RKO (cell line): Measurements from ENCODE around the gene PER3.

Experiments used
- DNase-seq: peaks from one replicate; pipeline ENCODE4 v3.0.0-alpha.2; 2016; ENCODE audit warnings: low spot score

Gene PER3

DNA sequence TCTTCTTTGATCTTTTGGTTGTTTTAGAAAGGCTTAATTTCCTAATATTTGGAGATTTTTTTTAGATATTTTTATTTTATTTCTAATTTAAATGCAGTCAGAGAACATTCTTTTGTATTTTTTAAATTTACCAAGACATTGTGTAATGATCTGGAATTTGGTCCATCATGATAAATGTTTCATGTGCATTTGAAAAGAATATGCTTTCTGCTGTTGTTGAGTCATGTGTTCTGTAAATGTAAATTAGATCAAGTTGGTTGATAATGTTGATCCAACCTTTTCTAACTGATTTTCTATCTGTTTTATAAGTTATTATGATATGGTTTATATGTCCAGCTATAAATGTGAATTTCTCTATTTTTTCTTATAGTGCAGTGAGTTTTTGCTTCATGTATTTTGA lies 48.9 kb downstream of the PER3 start:
- DNase-seq = no peak

DNA sequence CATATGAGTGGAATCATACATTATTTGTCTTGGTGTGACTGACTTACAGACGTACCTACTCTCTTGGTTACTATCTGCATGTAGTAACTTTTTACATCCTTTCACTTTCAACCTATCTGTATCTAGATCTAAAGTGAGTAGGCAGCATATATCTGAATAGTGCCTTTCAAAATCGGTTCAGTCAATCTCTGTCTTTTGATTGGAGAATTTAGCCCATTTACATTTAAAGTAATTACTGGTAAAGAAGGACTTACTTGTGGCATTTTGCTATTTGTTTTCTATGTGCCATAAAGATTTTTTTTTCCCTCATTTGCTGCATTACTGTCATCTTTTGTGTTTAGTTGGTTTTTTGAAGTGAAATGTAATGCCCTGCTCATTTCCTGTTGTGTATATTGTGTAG lies 54.6 kb downstream of the PER3 start:
- DNase-seq = no peak

- no peak for DNase-seq
These were observed 55.4 kb downstream of the PER3 start for GRCh38 chr1:7839526-7839925.

DNA sequence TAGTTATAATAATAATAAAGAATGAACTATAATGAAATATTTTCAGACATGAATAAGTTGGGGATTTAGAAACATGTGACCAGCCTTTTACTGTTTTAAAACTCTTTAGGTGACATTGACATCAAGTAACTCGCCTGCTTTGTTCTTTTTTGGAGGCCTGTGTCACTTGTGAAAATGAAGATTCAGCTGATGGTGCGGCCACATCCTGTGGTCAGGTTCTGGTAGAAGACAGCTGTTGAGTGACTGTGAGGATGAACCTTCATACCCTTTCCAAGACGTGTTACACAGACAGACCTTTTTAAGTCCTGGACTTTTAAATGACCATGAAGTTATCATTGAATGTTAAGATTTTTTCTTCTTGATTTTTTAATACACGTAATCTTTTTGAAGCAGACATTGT lies 58.4 kb downstream of the PER3 start:
- no peak for DNase-seq

GRCh38 chr1:7845761-7846160 lies 61.7 kb downstream of the PER3 start:
- DNase-seq = no peak

DNA sequence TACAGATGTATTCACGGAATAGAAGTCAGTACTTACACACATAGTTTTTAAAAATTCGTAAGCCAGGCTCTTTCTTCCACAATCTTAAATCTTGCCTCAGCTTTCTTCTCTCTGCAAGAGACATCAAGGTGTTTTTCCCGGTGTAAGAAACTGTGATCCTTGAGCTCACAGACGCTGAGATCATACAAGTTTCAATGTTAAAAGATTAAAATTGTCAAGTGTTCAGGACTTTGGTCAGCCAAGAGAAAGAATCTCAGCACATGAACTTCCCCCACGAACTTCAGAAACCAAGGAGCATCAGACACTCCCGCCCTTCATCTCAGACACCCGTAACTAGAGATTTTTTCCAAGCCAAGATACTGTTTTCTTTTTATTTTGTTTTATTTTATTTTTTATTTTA lies 62.6 kb downstream of the PER3 start:
- DNase-seq = no peak

DNA sequence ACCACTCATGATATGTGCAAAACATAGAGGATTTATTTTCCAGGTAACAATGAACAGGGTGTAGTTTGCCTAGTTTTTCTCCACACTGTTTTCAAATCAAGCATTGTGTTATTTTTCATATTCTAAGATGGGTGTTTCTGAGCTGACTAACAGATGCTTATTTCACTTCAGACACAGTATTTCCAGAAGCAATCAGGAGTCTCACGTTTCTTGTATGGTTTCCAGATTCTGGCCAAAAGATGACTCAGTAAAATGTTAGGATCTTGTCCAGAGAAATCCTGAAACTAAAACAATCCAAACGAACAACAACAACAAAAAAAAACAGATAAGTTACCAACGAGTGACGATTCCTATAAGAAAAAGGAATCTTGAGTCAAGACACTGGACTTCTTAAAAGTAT lies 63.5 kb downstream of the PER3 start:
- DNase-seq = no peak

DNA sequence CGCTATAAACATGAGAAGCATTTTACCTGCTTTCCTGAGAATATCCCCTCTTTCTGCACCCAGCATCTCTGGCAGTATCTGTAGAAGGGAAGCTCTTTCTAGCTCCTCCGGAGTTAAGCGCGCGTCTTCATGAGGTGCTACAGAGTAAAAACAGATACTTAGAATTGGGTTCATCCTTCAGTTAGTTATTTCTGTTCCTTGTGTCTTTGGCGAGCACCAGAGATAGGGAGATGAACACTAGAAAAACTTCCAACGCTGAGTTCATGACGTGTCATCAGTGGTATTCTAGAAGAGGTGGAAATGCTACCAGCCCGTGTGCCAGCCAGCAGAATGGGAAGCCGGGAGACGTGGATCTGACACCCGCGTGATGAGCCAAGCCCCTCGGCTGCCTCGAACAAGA lies 66.7 kb downstream of the PER3 start:
- no peak for DNase-seq

DNA sequence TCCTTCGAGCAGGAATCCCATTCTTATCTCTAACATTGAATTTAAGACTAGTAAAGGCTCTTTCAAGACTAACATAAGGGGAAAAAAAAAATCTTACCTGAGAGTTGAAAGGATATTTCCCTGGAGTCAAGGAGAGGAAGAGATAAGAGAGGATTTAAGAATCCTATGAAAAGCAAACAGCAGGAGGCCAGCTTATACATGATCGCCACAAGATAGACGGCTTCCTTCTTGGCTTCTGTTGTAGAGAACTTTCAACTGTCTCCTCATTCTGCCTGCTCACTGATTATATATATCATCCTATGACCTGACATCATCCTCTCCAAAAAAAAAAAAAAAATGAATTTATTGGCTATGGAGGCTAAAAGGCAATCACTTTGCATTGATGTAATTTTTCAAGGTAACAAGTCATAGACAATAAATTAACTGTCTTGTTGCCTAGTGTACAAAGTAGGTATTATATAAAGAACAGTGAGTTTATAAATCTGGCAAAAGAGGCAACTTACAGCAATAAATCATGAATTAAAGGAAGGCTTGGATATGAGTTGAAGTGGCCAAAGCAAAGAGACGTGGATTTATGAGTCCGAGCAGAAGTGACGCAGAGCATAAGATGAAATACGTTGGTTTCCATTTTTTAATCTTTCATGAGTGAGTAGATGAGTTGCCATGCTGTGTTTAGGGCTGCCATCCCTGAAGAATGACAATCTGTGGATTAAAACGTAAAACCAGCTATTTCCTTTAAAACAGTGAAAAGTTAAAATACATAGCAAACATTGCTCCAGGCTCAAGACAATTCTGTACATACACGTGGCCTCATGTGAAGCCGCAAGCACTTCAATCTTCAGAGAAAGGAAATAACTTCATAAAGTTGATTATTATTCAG lies 69.0 kb downstream of the PER3 start, which contains the start of gene UTS2:
Gene UTS2, minus strand, starts transcription at position 262 of the 880 bp plus-strand sequence. Its CDS starts 62 bp downstream, at position 200.
- no peak for DNase-seq

GRCh38 chr1:7853684-7854026 lies 69.6 kb downstream of the PER3 start:
- no peak for DNase-seq

DNA sequence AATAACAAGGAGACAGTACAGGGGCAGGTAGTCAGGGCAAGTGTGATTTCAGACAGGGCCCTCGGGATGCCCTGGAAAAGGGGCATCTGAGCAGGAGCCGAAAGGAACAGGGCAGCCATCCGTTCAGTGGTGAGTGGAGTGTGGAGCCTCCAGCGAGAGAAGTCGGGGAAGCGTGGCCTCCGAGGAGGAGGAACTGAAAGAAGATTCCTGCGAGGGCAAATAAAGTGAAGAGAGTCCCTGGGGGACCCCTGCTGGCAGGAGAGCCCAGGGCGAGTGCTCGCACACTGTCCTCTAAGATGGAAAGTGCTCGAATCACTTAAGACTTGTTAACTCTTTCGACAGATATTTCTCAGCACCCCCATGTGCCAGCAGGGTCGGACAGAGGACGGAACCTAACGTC lies 72.3 kb downstream of the PER3 start:
- DNase-seq = no peak

GRCh38 chr1:7857000-7857399 lies 72.9 kb downstream of the PER3 start:
- DNase-seq = no peak

- DNase-seq = no peak
These were observed 73.9 kb downstream of the PER3 start for GRCh38 chr1:7857985-7858384.

DNA sequence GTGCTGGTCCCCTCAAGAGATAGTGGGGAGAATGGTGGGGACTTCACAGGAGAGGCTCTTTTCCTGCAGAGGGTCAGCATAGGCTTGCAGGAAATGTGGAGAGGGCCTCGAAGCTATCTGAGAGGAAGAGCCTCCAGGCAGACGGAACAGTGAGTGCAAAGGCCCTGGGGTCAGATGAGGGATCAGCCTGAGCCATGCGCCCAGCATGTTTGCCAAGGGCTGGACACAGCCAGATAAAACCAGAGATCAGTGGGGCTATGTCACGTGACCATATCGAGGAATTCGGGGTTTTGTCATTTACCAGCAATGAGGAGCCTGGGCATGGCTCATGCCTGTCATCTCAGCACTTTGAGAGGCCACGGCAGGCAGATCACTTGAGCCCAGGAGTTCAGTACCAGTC lies 75.3 kb downstream of the PER3 start:
- no peak for DNase-seq

GRCh38 chr1:7860130-7860529 lies 76.0 kb downstream of the PER3 start:
- no peak for DNase-seq

DNA sequence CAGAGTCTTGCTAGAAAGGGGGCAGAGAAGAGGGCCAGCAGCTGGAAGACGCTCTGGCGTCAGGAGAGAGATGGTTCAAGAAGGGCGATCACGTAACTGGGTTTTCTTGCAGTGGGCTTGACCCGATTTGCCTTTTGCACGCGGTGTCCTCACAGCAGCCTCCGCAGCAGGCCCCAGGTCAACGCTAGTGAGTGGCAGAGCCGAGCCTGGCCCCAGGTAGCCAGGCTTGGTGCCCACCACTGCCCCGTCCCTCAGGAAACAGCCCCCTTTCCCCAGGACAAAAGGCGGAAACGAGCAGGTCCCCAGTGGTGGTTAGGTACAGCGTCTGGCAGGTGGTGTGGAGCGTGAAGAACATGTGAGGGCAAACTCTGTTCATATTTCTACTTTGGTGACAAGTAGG lies 77.4 kb downstream of the PER3 start:
- no peak for DNase-seq

DNA sequence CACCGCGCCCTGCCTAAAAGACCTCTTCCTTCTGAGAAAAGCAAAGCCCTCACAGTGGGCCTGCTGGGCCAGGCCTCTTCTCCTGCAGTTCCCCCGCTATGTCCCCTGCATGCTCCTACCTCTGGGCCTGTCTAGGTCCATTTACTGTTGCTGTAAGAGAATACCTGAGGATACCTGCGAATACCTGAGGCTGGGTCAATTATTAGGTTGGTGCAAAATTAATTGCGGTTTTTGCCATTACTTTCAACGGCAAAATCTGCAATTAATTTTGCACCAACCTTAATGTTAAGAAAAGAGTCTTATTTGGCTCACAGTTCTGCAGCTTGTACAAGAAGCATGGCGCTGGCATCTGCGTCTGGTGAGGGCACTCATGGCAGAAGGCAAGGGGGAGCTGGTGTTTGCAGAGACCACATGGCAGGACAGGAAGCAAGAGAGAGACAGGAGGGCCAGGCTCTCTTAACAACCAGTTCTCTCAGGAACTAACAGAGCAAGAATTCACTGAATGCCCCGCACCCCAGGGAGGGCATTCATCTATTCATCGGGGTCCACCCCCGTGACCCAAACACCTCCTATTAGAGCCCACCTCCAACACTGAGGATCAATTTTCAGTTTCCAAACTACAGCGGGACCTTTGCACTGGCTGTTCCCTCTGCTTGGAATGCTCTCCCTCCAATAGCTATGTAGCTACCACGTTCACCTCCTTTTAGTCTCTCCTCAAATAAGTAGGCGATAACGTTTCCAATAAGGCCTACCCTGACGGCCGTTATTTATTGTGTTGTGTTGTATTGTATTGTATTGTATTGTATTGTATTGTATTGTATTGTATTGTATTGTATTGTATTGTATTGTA lies 78.3 kb downstream of the PER3 start:
- DNase-seq = no peak

GRCh38 chr1:7863756-7864328 lies 79.8 kb downstream of the PER3 start:
- no peak for DNase-seq

DNA sequence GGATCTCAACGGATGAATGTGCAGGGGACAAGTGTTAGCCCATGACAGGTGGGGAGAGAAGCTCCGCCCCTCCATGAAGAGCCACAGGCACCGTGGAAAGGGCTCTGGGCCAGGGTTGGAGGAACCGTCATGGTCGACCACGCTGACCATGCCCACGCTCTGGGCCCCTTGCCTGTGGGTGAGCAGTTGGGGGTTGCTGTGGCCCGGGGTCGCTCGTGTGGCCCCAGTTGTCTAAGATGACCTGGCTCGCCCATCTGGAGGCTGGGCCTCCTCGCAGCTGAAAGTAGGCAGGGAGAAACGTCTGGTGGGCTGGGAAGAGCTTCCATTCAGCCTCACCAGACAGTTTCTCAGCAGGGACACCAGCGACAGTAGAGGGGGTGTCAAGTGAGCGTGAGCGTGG lies 81.9 kb downstream of the PER3 start:
- no peak for DNase-seq

GRCh38 chr1:7868070-7868780 lies 84.1 kb downstream of the PER3 start:
- no peak for DNase-seq

- DNase-seq = no peak
These were observed 85.2 kb downstream of the PER3 start for GRCh38 chr1:7869136-7869920.
